ENCODE results near the gene GOLGA2.

- TF ChIP-seq, protein P1, sequence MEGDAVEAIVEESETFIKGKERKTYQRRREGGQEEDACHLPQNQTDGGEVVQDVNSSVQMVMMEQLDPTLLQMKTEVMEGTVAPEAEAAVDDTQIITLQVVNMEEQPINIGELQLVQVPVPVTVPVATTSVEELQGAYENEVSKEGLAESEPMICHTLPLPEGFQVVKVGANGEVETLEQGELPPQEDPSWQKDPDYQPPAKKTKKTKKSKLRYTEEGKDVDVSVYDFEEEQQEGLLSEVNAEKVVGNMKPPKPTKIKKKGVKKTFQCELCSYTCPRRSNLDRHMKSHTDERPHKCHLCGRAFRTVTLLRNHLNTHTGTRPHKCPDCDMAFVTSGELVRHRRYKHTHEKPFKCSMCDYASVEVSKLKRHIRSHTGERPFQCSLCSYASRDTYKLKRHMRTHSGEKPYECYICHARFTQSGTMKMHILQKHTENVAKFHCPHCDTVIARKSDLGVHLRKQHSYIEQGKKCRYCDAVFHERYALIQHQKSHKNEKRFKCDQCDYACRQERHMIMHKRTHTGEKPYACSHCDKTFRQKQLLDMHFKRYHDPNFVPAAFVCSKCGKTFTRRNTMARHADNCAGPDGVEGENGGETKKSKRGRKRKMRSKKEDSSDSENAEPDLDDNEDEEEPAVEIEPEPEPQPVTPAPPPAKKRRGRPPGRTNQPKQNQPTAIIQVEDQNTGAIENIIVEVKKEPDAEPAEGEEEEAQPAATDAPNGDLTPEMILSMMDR (IDR thresholded peaks at IDR 0.05) = no peak
- TF ChIP-seq POLR2A (IDR thresholded peaks at IDR 0.05) = no peak
Measured at GRCh38 chr9:128249558-128249907, 26.3 kb downstream of the GOLGA2 start.
